HG03442 (cell line): ENCODE data around the gene GAS2L1.
"Not testable (repeated sequence)": the region's sequence is repeated elsewhere in the genome, so short reads cannot be mapped to it uniquely, and the experiment has no call there.

Source experiments
- ATAC-seq: cut with Tn5 transposase; IDR thresholded peaks from one replicate; pipeline ENCODE4 v1.9.1; 2021; ENCODE audit warnings: mild to moderate bottlenecking, moderate library complexity; ENCODE audit not compliant: unreplicated experiment

The GAS2L1 gene

DNA sequence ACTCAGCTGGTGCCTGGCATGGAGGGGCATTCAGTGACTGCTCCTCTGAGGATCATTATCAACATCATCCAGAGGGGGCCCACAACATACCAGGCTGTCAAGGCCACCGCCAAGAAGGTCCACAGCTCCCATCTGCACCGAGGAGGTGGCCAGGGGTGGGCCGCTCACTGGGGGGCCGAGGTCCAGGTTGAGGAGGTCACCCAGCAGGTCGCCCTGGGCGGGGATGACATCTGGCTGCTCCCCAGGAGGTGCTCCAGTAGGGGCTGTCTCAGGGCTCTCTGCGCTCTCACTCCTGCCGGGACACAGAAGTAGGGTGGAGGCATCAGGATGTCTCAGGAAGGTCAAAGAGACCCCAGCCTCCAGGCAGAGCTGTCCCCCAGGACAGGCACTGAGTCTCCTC, 34.1 kb downstream of the GAS2L1 start:
- no peak for ATAC-seq

DNA sequence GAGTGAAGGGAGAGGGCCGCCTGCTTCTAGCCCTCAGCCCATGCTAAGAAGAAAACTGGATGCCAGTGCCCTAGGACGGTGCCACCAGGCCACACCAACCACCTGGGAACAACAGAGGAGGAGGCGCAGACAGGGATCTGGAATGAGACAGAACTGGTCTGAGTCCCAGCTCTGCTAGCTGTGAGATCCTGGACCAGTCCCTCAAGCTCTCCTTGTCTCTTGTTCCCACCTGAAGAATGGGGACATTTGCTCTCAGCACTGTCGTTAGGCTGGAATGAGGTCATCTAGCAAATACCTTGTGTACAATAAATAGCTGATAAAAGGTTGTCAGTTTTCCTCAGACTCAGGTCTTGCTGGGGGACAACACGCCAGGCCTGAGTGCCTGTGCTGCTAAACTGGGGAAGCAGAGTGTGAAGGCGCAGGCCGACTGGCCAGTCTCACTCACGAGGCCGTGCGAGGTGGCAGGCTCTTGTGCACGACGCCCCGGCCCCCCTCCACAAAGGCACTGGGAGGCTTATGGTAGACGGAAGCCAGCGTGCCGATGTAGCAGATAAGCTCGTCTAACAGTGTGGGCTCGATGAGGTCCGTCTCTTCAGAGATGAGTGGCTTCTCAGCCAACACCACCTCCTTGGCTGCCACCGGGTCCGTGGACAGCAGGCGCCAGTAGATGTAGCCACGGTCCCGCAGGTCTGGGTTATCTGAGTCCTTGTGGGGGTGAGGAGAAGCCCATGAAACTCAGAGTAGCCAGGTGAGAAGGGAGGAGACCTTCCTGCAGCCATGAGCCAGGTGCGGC, 34.8 kb downstream of the GAS2L1 start:
- ATAC-seq: no peak

DNA sequence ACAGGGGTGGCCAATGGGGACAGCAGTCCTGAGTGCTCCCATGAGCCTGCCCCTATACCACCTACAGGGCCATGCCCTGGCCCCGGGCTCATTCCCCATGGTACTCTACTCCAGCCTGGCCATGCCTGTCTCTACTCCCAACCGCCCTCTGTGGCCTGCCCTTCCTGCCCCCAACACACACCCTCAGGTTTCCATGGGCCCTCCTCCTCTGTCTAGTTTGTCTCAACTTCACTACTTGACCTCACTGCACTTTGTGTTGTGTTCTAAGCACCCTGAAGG, 35.3 kb downstream of the GAS2L1 start:
- ATAC-seq: no peak

DNA sequence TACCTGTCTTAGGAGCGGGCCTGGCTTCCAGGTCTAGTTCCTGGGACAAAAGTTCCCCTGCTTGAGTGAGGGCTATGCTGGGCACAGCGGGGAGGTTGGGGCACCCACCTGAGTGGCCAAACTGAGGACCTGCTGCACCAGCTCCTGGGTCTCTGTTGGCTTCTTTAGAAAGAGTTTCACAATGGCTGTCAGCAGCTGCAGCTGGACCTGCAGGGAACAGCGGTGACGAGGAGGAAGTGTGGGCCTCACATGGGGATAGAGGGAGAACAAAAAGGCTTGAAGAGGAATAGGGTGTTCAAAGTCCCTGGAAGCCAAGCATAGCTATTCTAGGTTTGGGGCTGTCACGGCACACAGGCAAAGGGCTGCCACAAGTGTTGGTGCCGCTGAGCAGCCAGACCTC, 35.7 kb downstream of the GAS2L1 start:
- no peak for ATAC-seq

DNA sequence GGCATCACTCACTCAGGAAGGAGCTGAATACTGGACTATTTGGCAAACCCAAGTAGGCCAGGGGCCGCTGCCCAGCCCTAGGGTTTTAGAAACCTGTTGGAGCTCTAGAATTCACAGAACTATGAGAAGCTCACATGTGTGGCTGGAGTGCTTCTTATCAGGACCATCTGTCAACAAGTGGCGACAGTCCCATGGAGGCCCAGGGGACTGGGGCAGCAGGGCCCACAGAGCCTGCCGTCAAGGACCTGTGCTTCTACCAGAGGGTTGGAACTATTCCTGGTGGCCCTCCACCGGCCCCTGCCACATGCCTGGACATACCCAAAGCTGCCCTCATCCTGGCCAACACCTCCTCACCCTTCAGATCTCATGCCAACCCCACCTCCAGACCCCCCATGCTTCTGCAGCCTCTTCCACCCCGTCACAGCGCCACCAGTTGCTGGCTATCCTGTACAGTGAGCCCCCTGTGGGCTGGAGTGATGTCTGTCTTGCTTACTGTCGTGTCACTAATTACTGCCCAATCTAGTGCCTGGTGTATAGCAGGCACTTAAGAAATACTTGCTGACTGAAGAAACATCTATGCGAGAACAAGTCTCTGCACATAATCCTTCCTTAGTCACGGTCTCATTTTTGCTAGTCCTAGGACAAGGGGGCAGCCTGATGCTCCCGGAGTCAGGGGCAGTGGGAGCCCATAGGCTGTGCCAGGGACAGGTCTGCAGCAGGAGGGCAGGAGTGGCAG, 36.3 kb downstream of the GAS2L1 start:
- ATAC-seq: no peak

DNA sequence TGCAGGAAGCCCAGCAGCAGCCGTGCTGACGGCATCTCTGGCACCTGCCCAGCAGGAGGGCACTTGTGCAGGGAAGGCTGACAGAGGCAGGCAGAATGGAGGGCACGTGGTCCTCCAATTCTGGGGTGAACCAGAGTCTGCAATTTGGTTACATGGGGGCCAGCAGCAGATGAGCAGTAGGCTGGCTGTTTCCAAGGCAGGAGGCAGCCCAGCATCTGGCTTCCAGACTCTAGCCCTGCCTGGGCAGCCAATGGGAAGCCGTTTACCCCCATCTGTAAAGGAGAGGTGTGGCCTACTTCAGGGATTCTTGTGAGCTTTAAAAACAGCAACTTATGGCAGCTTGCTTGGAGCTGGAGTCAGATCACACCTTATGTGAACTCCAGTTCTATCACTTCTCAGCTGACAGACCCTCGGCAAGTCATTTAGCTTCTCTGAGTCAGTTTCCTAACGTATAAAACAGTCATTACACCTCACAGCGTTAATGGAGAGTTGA, 36.9 kb downstream of the GAS2L1 start:
- ATAC-seq: no peak

DNA sequence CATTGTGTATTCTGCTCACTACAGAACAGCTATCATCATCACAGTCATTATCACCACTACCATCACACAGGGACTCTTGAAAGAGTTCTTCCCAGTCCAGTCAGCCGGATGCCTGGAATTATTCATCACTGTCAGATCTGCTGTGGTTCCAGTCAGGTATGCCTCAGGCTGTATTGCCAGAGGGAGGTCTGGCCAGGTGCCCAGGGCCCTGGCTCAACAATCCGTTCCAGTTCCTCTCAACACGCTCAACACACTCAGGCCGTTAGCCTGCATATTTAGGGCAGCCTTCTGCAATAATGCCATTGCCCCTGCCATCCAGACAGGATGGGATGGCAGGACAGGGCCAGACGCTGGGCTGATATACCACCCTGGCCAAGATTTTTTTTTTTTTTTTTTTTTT, 37.7 kb downstream of the GAS2L1 start:
- ATAC-seq: no peak

DNA sequence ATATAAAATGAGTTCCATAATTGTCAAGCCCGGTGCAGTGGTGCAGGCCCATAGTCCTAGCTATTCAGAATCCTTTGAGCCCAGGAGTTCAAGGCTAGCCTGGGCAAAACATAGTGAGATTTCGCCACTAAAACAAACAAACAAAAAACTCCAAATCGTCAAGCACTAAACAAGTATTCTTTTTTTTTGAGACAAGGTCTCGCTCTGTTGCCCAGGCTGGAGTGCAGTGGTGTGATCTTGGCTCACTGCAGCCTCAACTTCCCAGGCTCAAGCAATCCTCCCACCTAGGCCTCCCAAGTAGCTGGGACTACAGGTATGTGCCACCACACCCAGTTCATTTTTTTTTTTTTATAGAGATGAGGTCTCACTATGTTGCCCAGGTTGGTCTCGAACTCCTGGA, 38.4 kb downstream of the GAS2L1 start:
- not testable (repeated sequence) for ATAC-seq

DNA sequence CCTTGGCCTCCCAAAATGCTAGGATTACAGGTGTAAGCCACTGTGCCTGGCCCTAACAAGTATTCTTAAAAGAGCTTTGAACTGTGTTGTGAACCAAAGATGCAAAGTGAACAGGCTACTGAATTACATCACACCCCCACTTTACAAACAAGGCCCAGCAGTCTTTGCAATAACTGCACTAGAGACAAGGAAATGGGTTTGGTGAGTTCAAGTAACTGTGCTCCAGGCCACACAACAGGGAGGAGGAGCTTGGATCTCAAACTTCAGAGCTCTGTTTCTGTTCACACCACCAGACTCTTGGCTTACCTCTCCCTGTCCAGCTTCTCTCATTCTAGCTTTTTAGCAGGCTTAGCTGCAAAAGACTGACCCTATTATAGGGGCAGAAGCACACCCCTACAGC, 39.5 kb downstream of the GAS2L1 start:
- ATAC-seq: no peak

DNA sequence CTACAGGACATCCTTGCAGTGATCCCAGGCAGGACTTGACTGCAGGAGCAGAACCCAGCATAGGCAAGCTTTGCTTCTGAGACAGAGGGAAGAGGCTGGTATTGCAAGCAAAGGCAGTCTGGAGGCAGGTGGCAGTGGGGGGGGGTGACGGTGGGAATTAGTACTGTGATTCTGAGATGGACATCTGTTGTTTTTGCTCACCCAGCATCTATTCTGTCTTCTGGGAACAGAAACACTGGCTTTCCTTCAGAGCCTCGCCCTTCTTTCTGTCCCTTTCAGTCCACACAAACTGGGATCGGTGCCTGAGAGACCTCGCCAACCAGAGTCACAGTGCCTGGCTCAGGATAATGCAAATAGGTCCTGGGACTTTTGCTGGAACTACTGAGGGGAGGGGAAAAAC, 40.2 kb downstream of the GAS2L1 start:
- no peak for ATAC-seq

DNA sequence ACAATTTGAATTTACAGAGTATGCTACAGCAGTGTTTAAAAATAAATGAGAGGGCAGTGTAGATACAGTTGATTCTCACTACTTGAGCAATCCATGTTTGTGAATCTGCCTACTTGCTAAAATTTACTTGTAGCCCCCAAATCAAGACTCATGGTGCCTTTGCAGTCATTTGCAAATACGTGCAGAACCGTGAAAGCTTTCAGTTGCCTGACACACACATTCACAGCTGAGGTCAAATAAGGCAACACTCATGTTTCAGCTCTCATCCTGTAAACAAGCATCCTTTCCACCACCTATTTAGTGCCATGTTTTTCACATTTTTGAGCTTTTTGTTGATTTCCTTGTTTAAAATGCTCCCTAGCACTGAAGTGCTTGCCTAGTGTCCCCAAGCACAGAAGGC, 41.6 kb downstream of the GAS2L1 start:
- no peak for ATAC-seq

DNA sequence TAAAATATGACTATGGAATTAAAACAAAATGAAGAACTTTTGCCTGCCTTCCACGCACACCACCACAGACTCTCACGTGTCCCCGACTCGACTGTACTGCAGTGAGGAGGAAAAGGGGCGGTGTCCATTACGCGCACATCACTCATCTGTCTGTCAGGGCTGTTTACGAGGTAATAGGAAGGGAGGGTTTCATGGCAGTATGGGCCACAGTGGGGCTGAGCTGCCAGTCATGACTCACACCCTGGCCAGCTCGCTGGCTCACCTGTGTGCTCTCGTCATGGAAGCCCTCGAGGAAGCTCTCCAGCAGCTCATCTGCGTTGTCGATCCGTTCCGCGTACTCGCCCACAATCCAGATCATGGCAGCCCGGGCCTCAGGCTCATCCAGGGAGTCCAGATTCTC, 42.5 kb downstream of the GAS2L1 start:
- no peak for ATAC-seq

DNA sequence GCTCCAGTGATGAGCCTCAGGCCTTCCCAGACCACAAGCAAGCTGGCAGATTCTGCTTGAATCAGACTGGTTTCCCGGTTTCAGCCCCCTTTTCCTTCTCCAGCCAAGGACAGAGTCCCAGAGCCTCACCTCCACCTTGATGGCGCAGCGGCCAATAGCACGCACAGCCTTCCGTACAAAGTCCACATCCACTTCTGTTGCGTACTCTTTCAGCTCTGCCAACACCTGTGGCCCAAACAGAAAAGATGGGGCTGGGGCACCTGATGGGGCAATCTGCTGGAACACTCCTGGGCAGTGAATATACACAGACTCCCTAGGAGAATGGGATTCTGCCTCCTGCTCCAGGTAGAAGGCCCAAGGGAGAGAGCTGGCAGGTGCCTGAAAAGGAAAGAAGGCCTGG, 44.6 kb downstream of the GAS2L1 start:
- ATAC-seq: no peak

DNA sequence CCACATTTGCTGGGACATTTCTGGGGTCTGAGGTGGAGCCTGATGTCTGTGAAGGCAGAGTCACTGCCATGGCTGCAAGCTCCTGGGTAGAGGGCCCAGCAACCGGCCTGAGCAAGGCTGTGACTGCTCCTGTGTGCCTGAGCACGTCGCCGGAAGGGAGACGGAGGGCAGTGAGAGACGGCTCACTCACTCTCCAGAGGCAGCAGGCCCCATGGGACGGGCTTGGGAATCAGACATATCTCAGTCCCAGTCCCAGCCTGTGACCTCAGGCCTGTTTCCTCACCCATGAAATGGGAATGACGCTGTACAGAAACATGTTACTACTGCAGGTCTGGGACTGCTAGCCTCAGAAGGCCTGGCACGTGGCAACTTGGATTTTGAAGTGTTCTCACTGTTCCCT, 45.4 kb downstream of the GAS2L1 start:
- ATAC-seq: no peak

DNA sequence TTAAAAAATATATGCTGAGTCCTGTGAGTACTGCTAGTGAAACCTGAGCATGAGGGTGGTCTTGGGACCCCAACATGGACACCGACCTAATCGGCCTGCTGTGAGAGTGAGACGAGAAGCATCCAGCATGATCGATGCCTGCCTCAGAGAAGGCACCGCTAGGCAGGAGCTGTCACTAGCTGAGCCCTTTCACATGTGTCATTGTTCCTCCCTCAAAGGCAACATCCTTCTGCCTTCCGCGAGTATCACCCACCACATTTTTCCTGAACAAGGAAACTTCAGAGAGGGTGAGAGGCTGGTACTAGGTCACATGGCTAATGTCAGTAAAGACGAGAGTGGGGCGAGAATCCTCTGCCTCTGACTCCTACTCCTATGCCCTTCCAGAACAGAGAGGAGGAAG, 46.3 kb downstream of the GAS2L1 start:
- no peak for ATAC-seq

DNA sequence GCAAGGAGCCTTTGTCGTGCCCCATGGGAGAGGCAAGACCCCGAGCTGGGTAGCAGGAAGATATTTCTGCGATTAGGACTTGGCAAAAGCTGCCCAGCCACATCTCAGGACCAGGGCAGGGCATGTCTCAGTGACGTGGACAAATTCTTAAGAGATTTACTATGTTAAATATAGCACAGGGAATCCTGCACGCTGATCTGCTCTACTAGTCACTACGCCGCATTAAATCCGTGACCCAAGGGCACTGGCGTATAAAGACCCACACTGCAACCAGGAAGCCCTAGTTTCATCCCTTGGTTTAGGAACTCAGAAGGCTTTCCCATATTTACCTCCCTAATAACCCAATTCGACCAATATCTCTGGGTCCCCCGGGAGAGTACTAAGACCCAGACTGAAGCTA, 46.8 kb downstream of the GAS2L1 start:
- no peak for ATAC-seq

DNA sequence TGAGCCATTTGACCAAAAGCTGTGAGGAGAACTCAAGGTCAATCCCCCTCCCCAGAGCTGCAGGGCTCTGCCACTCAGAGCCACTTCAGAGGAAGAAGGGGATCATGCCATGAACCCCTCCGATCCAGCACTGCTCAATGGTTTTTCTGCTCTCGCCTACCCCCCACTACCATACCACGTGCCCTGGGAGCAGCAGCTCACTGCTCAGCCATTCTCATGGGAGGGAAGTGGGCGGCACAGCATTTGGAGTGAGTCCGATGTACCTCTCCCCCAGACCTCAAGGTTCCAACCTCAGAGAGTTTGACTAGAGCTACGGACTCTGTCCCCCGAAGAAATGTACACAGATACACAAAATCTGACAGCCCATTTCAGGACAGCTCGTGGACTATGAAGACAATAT, 47.4 kb downstream of the GAS2L1 start:
- no peak for ATAC-seq

DNA sequence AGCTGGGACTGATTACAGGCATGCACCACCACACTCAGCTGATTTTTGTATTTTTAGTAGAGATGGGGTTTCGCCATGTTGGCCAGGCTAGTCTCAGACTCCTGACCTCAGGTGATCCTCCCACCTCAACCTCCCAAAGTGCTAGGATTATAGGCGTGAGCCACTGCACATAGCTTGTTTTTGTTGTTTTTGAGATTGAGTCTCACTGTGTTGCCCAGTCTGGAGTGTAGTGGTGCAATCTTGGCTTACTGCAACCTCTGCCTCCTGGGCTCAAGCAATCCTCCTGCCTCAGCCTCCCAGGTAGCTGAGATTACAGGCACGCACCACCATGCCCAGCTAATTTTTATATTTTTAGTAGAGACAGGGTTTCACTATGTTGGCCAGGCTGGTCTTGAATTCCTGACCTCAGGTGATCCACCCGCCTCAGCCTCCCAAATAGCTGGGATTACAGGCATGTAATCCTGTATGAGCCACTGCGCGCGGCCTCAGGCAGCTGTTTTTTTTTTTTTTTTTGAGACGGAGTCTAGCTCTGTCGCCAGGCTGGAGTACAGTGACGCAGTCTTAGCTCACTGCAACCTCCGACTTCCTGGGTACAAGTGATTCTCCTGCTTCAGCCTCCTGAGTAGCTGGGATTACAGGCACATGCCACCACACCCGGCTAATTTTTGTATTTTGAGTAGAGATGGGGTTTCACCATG, 50.9 kb downstream of the GAS2L1 start:
- ATAC-seq: not testable (repeated sequence)

DNA sequence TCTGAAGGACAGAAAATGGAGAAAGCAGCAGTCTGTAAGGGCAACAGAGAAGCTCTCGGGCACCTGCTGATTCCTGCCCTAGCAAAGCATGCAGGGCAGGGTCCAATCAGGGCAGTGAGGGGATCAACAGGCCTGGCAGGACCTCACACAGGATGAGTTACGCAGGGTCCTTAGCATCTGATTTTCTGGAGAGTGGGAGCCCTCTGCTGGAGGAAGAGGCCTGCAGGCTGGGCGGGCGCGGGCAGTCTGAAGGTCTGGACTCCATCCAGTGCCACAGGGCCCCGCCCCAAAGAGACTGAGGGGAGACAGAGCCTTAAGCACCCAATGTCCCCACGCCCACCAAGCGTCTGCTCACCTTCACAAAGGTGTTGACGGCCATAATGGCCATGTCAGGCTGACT, 53.0 kb downstream of the GAS2L1 start:
- ATAC-seq: no peak
